Activated CD4-positive, alpha-beta T cell treated with anti-CD3 and anti-CD28 coated beads for 1 hour (primary cell): ENCODE data around the gene AUTS2.

Experiments used
- DNase-seq: peaks from one replicate; pipeline ENCODE4 v3.0.0-alpha.2; 2020

Gene AUTS2

GRCh38 chr7:70294211-70294911, 696.1 kb downstream of the AUTS2 start:
- DNase-seq: no peak

- DNase-seq: no peak
Measured at GRCh38 chr7:70298780-70299471, 700.7 kb downstream of the AUTS2 start.

- no peak for DNase-seq
Measured at GRCh38 chr7:70299472-70299807, 701.2 kb downstream of the AUTS2 start.

GRCh38 chr7:70301673-70302185, 703.5 kb downstream of the AUTS2 start:
- no peak for DNase-seq

- no peak for DNase-seq
Measured at GRCh38 chr7:70303309-70303708, 705.0 kb downstream of the AUTS2 start.

GRCh38 chr7:70303780-70304179, 705.5 kb downstream of the AUTS2 start:
- no peak for DNase-seq

- DNase-seq: no peak
Measured at GRCh38 chr7:70306173-70306572, 707.9 kb downstream of the AUTS2 start.

GRCh38 chr7:70307544-70308106, 709.4 kb downstream of the AUTS2 start:
- DNase-seq: no peak

- no peak for DNase-seq
Measured at GRCh38 chr7:70312336-70312735, 714.1 kb downstream of the AUTS2 start.

- no peak for DNase-seq
Measured at GRCh38 chr7:70313271-70313670, 715.0 kb downstream of the AUTS2 start.

- no peak for DNase-seq
Measured at GRCh38 chr7:70313687-70314086, 715.4 kb downstream of the AUTS2 start.

GRCh38 chr7:70314221-70314620, 715.9 kb downstream of the AUTS2 start:
- DNase-seq: no peak

GRCh38 chr7:70316745-70317144, 718.5 kb downstream of the AUTS2 start:
- DNase-seq: no peak

GRCh38 chr7:70317356-70317755, 719.1 kb downstream of the AUTS2 start:
- no peak for DNase-seq

GRCh38 chr7:70318511-70318910, 720.2 kb downstream of the AUTS2 start:
- DNase-seq: no peak

GRCh38 chr7:70319057-70319456, 720.8 kb downstream of the AUTS2 start:
- DNase-seq: no peak

- no peak for DNase-seq
Measured at GRCh38 chr7:70321016-70321590, 722.8 kb downstream of the AUTS2 start.

GRCh38 chr7:70322856-70323255, 724.6 kb downstream of the AUTS2 start:
- no peak for DNase-seq

- DNase-seq: no peak
Measured at GRCh38 chr7:70325509-70326101, 727.3 kb downstream of the AUTS2 start.

GRCh38 chr7:70334295-70334694, 736.0 kb downstream of the AUTS2 start:
- DNase-seq: no peak

GRCh38 chr7:70334871-70335270, 736.6 kb downstream of the AUTS2 start:
- DNase-seq: no peak

- DNase-seq: no peak
Measured at GRCh38 chr7:70336536-70336935, 738.3 kb downstream of the AUTS2 start.

- no peak for DNase-seq
Measured at GRCh38 chr7:70338015-70338414, 739.7 kb downstream of the AUTS2 start.
